Smooth muscle cell (in vitro differentiated cells): Measurements from ENCODE around the gene VASH1. TPM values are rescaled to one million over a fixed set of nuclear protein-coding genes. Genes with fewer than 3 reads are reported as not detected.

Experiments
- DNase-seq: peaks from one replicate; lab custom pipeline; 2025; ENCODE audit not compliant: unreplicated experiment; lab: John Stamatoyannopoulos, UW
- H2AFZ ChIP-seq: fragments of 200-600 bp; sonication (generic); 2 replicates; pipeline ENCODE4 v1.6.0; 2016; ENCODE audit warnings: antibody characterized with exemption, low read depth, mild to moderate bottlenecking
- H3F3A ChIP-seq: fragments of 200-600 bp; sonication (generic); 2 replicates; pipeline ENCODE4 v1.6.0; 2017; ENCODE audit warnings: antibody characterized with exemption, low read depth
- H3K27ac ChIP-seq: fragments of 200-600 bp; sonication (generic); 2 replicates; pipeline ENCODE4 v1.5.1; 2016; ENCODE audit warnings: low read depth, mild to moderate bottlenecking
- H3K27me3 ChIP-seq: fragments of 200-600 bp; sonication (generic); 2 replicates; pipeline ENCODE4 v1.6.1; 2016; ENCODE audit warnings: low read depth, mild to moderate bottlenecking
- H3K36me3 ChIP-seq: fragments of 200-600 bp; sonication (generic); 2 replicates; pipeline ENCODE4 v1.5.1; 2016; ENCODE audit warnings: low read depth
- H3K4me1 ChIP-seq: fragments of 200-600 bp; sonication (generic); 2 replicates; pipeline ENCODE4 v1.5.1; 2016; ENCODE audit warnings: low read depth
- H3K4me2 ChIP-seq: fragments of 200-600 bp; sonication (generic); 2 replicates; pipeline ENCODE4 v1.6.0; 2016; ENCODE audit warnings: mild to moderate bottlenecking
- H3K4me3 ChIP-seq: fragments of 200-600 bp; sonication (generic); 2 replicates; pipeline ENCODE4 v1.5.1; 2016; ENCODE audit warnings: mild to moderate bottlenecking
- H3K79me2 ChIP-seq: fragments of 200-600 bp; sonication (generic); 2 replicates; pipeline ENCODE4 v1.6.0; 2016; ENCODE audit warnings: low read depth, mild to moderate bottlenecking
- H3K9ac ChIP-seq: fragments of 200-600 bp; sonication (generic); 2 replicates; pipeline ENCODE4 v1.6.0; 2016; ENCODE audit warnings: low read depth
- H3K9me3 ChIP-seq: fragments of 200-600 bp; sonication (generic); replicated peaks from 2 replicates; pipeline ENCODE4 v1.5.1; 2016; ENCODE audit warnings: low read depth
- H4K20me1 ChIP-seq: fragments of 200-600 bp; sonication (generic); 2 replicates; pipeline ENCODE4 v1.6.0; 2016; ENCODE audit warnings: low read depth
- CTCF ChIP-seq: fragments of 200-600 bp; sonication (generic); IDR thresholded peaks from 2 replicates; pipeline ENCODE4 v1.5.1; 2017; ENCODE audit warnings: borderline replicate concordance, mild to moderate bottlenecking, antibody characterized with exemption; ENCODE audit not compliant: insufficient read depth, poor library complexity, severe bottlenecking
- WGBS: methylation state at CpG from one replicate; pipeline ENCODE4 v1.1.7; 2016; ENCODE audit warnings: low lambda C conversion rate; 5-methylcytosine and 5-hydroxymethylcytosine counted together
- polyA plus RNA-seq: library from polyadenylated mRNA; unstranded; fragments of >200 nt; fragmentation: Nextera tagmentation; extraction: Ambion mirVana; gene quantifications from 2 replicates; pipeline ENCODE4 v1.2.1, GENCODE V29; 2016
- total RNA-seq: library from RNA; depleted of rRNA; stranded (reverse); fragments of >200 nt; gene quantifications from 2 replicates; pipeline ENCODE4 v1.2.3, GENCODE V29; 2014

Gene VASH1
- total and polyA plus RNA-seq, 2 experiments from 2014 or later = 23.8 to 39.3 TPM

GRCh38 chr14:76724651-76725550 lies 36.4 kb upstream of the VASH1 start:
- Histone ChIP-seq H3F3A (no peaks in the 10 kb centered on the region), H3K36me3 (no peaks in the 10 kb centered on the region), H3K79me2 (no peaks in the 10 kb centered on the region), H3K27ac (no peak overlapping the region), H3K9ac (no peak overlapping the region), H3K27me3 (peaks cover 3% of the 10 kb centered on the region), H3K4me3 (no peak overlapping the region), H4K20me1 (no peaks in the 10 kb centered on the region), H3K4me2 (no peak overlapping the region), H3K4me1 (no peaks in the 10 kb centered on the region), H3K9me3 (no peaks in the 10 kb centered on the region), H2AFZ (no peak overlapping the region)
- TF ChIP-seq CTCF = no peak
- DNase-seq = no peak
- WGBS = 77% methylated on average over 8 of the region's 8 CpGs

GRCh38 chr14:76726551-76726970 lies 34.7 kb upstream of the VASH1 start:
- peaks cover 3% of the 10 kb centered on the region for H3K27me3 ChIP-seq
- TF ChIP-seq CTCF = no peak

GRCh38 chr14:76727384-76727783 lies 33.9 kb upstream of the VASH1 start:
- TF ChIP-seq CTCF = no peak
- Histone ChIP-seq H4K20me1 (no peaks in the 10 kb centered on the region), H3K9ac (no peak overlapping the region), H3K36me3 (no peaks in the 10 kb centered on the region), H2AFZ (no peak overlapping the region), H3K79me2 (no peaks in the 10 kb centered on the region), H3K4me1 (no peaks in the 10 kb centered on the region), H3K4me3 (no peak overlapping the region), H3K27me3 (peaks cover 3% of the 10 kb centered on the region), H3K27ac (no peak overlapping the region), H3K9me3 (no peaks in the 10 kb centered on the region), H3F3A (no peaks in the 10 kb centered on the region), H3K4me2 (no peak overlapping the region)
- 64% methylated on average over 4 of the region's 4 CpGs for WGBS
- no peak for DNase-seq

More at GRCh38 chr14:76726551-76726970, 34.7 kb upstream of the VASH1 start:
- Histone ChIP-seq H3K4me3 (no peak overlapping the region), H3K4me2 (no peak overlapping the region), H3K36me3 (no peaks in the 10 kb centered on the region), H4K20me1 (no peaks in the 10 kb centered on the region), H3K4me1 (no peaks in the 10 kb centered on the region), H3F3A (no peaks in the 10 kb centered on the region), H3K9ac (no peak overlapping the region), H3K79me2 (no peaks in the 10 kb centered on the region), H3K9me3 (no peaks in the 10 kb centered on the region), H3K27ac (no peak overlapping the region), H2AFZ (no peak overlapping the region)
- WGBS = 64% methylated on average over 11 of the region's 11 CpGs
- no peak for DNase-seq
